ENCODE measurements around the gene GALNT1.
A peak's percentile ranks its signal among the peaks of the same experiment; 100 is the strongest.

GALNT1 gene

DNA sequence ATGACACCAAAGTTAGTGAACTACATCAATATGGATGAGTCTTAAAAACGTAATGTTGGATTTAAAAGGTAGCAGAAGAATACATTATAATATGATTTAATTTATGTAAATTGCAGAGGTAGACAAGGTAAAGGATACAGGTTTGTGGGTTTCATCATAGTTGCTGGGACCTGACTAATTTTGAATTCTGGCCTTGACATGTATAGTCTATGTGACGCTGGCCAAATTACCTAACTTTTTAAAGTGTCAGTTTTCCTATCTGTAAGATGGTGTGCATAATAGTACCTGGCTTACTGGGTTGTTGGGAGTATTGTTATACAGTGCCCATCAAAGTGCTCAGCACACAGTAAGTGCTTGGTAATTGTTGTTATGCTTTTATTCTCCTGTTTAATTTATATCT lies 34.5 kb downstream of the GALNT1 start:
- TF ChIP-seq POLR2A (IDR thresholded peaks at IDR 0.05; ENCODE audit: extremely low read depth, insufficient read length) (no peak), MYC (IDR thresholded peaks at IDR 0.05; ENCODE audit: low read depth, low read length) (no peak)
- TF ChIP-seq, protein P1, sequence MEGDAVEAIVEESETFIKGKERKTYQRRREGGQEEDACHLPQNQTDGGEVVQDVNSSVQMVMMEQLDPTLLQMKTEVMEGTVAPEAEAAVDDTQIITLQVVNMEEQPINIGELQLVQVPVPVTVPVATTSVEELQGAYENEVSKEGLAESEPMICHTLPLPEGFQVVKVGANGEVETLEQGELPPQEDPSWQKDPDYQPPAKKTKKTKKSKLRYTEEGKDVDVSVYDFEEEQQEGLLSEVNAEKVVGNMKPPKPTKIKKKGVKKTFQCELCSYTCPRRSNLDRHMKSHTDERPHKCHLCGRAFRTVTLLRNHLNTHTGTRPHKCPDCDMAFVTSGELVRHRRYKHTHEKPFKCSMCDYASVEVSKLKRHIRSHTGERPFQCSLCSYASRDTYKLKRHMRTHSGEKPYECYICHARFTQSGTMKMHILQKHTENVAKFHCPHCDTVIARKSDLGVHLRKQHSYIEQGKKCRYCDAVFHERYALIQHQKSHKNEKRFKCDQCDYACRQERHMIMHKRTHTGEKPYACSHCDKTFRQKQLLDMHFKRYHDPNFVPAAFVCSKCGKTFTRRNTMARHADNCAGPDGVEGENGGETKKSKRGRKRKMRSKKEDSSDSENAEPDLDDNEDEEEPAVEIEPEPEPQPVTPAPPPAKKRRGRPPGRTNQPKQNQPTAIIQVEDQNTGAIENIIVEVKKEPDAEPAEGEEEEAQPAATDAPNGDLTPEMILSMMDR (IDR thresholded peaks at IDR 0.05; ENCODE audit: low read depth, low read length) = no peak
- TF ChIP-seq, protein P2, sequence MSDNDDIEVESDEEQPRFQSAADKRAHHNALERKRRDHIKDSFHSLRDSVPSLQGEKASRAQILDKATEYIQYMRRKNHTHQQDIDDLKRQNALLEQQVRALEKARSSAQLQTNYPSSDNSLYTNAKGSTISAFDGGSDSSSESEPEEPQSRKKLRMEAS (IDR thresholded peaks at IDR 0.05; ENCODE audit: low read depth, low read length) = no peak
- peak overlapping the region; percentile 46 for H3K4me3 ChIP-seq (ENCODE audit: low read depth, low read length)
- DNase-seq (ENCODE audit: low read depth) = no peak

GRCh38 chr18:35616664-35617423 lies 35.3 kb downstream of the GALNT1 start:
- DNase-seq (ENCODE audit: low read depth) = peak; percentile 90
- TF ChIP-seq MYC (IDR thresholded peaks at IDR 0.05; ENCODE audit: low read depth, low read length) = peak; percentile 66
- TF ChIP-seq, protein P2 (IDR thresholded peaks at IDR 0.05; ENCODE audit: low read depth, low read length) = peak; percentile 61; the same call in 1 of the 2 replicates
- TF ChIP-seq, protein P1 (IDR thresholded peaks at IDR 0.05; ENCODE audit: low read depth, low read length) = no peak
- H3K4me3 ChIP-seq (ENCODE audit: low read depth, low read length) = peak overlapping the region; percentile 46

- H3K4me3 ChIP-seq (ENCODE audit: low read depth, low read length) = no peak overlapping the region
- TF ChIP-seq POLR2A (IDR thresholded peaks at IDR 0.05; ENCODE audit: extremely low read depth, insufficient read length) (no peak), MYC (IDR thresholded peaks at IDR 0.05; ENCODE audit: low read depth, low read length) (no peak)
- TF ChIP-seq, protein P2 (IDR thresholded peaks at IDR 0.05; ENCODE audit: low read depth, low read length) = no peak
- TF ChIP-seq, protein P1 (IDR thresholded peaks at IDR 0.05; ENCODE audit: low read depth, low read length) = no peak
- DNase-seq (ENCODE audit: low read depth) = no peak
Observed at GRCh38 chr18:35617865-35618264, 36.3 kb downstream of the GALNT1 start.

- no peak for DNase-seq (ENCODE audit: low read depth)
- no peak for TF ChIP-seq POLR2A (IDR thresholded peaks at IDR 0.05; ENCODE audit: extremely low read depth, insufficient read length)
- TF ChIP-seq, protein P1 (IDR thresholded peaks at IDR 0.05; ENCODE audit: low read depth, low read length) = no peak
- no peak for TF ChIP-seq MYC (IDR thresholded peaks at IDR 0.05; ENCODE audit: low read depth, low read length)
- TF ChIP-seq, protein P2 (IDR thresholded peaks at IDR 0.05; ENCODE audit: low read depth, low read length) = no peak
- no peak overlapping the region for H3K4me3 ChIP-seq (ENCODE audit: low read depth, low read length)
Observed at GRCh38 chr18:35618289-35618688, 36.7 kb downstream of the GALNT1 start.

- TF ChIP-seq, protein P1 (IDR thresholded peaks at IDR 0.05; ENCODE audit: low read depth, low read length) = no peak
- no peak for TF ChIP-seq POLR2A (IDR thresholded peaks at IDR 0.05; ENCODE audit: extremely low read depth, insufficient read length)
- TF ChIP-seq MYC (IDR thresholded peaks at IDR 0.05; ENCODE audit: low read depth, low read length) = no peak
- no peak overlapping the region for H3K4me3 ChIP-seq (ENCODE audit: low read depth, low read length)
- no peak for DNase-seq (ENCODE audit: low read depth)
Observed at GRCh38 chr18:35618696-35619095, 37.2 kb downstream of the GALNT1 start.
